ENCODE results near the gene FOXD1. TPM values are rescaled to one million over a fixed set of nuclear protein-coding genes. Genes with fewer than 3 reads are reported as not detected.

The FOXD1 gene
- total RNA-seq, 1 donor from 2014 or later = 0.09 TPM

DNA sequence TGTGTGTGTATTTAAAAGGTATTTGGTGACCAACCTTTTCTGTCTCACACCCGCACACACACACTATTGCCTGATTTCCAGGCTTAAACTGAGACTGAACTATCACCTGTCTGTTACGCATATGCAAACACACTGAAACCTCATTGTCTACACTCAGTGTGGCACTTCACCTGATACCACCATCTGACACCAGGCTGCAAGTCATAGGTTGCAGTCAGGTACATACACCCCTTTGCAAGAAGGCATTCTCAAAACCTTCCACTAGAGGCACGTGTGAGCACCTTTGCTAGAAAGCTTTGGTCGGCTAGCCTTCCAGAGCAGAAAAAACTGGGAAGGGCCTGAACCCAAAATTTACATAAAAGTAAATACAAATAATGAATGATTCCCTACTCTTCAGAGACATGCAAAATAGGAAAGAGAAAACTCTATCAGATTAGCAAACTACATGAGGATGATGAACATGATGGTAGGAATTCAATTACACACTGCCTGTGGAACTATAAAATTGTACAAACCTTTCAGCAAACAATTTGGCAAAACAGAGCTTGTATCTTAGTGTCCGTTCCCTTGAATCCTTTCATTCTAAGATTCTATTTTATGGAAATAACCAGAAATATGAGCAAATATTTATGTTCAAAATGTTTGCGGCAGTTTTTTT, 5.9 kb upstream of the FOXD1 start:
- ChIA-PET CTCF (no interaction called here), POLR2A (no interaction called here)
- DNase-seq (no peak), ATAC-seq (ENCODE audit: low read depth) (peak; percentile 42)
- intact Hi-C loops (cut with micrococcal nuclease) = loop anchor here (10.0 kb wide), 2 partner anchors 240 to 370 kb away; no protein-coding TSS in a partner anchor
- Mint-ChIP-seq H3K27ac (no peak overlapping the region), H3K4me1 (peaks cover 4% of the 10 kb centered on the region), H3K36me3 (ENCODE audit: low read depth) (no peaks in the 10 kb centered on the region), H3K4me3 (no peak overlapping the region), H3K9me3 (peaks cover 15% of the 10 kb centered on the region), H3K27me3 (peaks cover 68% of the 10 kb centered on the region)
- TF ChIP-seq, protein P1, sequence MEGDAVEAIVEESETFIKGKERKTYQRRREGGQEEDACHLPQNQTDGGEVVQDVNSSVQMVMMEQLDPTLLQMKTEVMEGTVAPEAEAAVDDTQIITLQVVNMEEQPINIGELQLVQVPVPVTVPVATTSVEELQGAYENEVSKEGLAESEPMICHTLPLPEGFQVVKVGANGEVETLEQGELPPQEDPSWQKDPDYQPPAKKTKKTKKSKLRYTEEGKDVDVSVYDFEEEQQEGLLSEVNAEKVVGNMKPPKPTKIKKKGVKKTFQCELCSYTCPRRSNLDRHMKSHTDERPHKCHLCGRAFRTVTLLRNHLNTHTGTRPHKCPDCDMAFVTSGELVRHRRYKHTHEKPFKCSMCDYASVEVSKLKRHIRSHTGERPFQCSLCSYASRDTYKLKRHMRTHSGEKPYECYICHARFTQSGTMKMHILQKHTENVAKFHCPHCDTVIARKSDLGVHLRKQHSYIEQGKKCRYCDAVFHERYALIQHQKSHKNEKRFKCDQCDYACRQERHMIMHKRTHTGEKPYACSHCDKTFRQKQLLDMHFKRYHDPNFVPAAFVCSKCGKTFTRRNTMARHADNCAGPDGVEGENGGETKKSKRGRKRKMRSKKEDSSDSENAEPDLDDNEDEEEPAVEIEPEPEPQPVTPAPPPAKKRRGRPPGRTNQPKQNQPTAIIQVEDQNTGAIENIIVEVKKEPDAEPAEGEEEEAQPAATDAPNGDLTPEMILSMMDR (IDR thresholded peaks at IDR 0.05) = peak; percentile 64

DNA sequence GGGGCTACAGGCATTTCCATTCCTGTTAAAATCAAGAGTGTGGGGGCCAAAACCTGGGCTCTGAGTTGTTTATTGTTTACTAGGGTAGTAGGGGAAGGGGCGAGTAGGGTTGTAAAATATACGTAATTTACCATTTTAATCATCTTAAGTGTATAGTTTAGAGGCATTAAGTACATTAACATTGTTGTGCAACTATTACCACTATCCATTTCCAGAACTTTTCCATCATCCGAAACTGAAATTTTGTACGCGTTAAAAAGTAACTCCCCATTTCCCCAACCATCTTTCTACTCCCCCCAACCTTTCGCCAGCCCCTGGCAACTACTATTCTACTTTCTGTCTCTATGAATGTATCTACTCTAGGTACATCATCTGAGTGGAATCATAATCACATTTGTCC, 3.6 kb upstream of the FOXD1 start:
- Mint-ChIP-seq H3K9me3 (peaks cover 15% of the 10 kb centered on the region), H3K27me3 (peaks cover 68% of the 10 kb centered on the region), H3K4me3 (no peak overlapping the region), H3K36me3 (ENCODE audit: low read depth) (no peaks in the 10 kb centered on the region), H3K4me1 (peaks cover 14% of the 10 kb centered on the region), H3K27ac (peak overlapping the region; percentile 50)
- DNase-seq (no peak), ATAC-seq (ENCODE audit: low read depth) (no peak)
- ChIA-PET POLR2A (no interaction called here), CTCF (no interaction called here)
- TF ChIP-seq, protein P1 (IDR thresholded peaks at IDR 0.05) = no peak
- intact Hi-C loops (cut with micrococcal nuclease) = loop anchor here (10.0 kb wide), 2 partner anchors 237 to 367 kb away; no protein-coding TSS in a partner anchor

DNA sequence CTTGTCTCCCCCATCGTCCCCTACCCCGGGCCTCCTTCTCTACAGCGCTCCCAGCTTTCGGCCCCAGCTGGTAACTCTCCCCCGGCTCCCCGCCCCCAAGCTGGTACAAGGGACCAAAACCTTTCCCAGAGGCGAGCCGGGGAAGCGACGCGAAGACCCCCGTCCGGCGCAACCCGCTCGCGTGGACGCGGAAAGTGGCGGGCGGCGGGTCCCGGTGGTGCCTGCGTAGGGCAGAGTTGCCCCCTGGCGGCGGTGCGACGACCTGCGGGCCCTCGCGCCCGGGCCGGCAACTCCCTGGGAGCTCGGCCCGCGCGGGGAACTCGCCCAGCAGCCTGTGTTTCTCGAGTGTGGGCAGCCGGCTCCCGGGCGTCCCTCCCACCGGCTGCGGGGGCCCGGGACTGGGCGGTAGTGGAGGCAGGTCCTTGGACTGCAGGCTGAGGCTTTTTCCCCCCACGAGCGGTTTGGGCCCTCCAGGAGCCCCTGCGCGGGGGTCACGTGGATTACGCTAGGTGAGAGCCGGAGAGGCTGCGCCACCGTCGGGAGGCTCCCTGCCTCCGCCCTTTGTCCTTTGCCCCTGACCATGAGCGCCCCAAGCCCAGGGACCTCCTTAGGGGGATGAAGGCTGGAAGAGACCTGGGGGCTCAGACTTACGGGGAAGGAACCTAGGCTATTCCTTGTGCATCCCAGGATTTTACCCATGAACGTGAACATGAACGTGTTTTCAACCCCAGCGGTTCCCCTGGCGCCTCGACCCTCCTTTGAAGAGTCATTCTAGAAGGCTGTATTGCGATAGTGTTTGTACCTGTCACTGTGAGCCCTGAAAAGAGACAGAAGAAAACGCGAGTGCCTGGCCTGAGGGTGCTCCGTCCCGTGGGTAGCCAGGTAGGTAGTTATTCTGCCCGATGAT, 2.9 kb upstream of the FOXD1 start:
- H3K4me1 Mint-ChIP-seq = peaks cover 16% of the 10 kb centered on the region
- ChIA-PET POLR2A (no interaction called here), CTCF (interaction anchor here (0.7 kb wide), 1 partner anchor 80 kb away, joined by 3 read pairs; no protein-coding TSS in a partner anchor)
- peaks cover 11% of the 10 kb centered on the region for H3K9me3 Mint-ChIP-seq
- TF ChIP-seq, protein P1 (IDR thresholded peaks at IDR 0.05) = no peak
- H3K27ac Mint-ChIP-seq = no peak overlapping the region
- DNase-seq (peak; percentile 31), ATAC-seq (ENCODE audit: low read depth) (no peak)
- H3K27me3 Mint-ChIP-seq = peaks cover 63% of the 10 kb centered on the region
- H3K4me3 Mint-ChIP-seq = no peak overlapping the region
- intact Hi-C loops (cut with micrococcal nuclease) = loop anchor here (2.0 to 10.0 kb wide), 3 partner anchors 153 to 367 kb away; no protein-coding TSS in a partner anchor
- no peaks in the 10 kb centered on the region for H3K36me3 Mint-ChIP-seq (ENCODE audit: low read depth)

DNA sequence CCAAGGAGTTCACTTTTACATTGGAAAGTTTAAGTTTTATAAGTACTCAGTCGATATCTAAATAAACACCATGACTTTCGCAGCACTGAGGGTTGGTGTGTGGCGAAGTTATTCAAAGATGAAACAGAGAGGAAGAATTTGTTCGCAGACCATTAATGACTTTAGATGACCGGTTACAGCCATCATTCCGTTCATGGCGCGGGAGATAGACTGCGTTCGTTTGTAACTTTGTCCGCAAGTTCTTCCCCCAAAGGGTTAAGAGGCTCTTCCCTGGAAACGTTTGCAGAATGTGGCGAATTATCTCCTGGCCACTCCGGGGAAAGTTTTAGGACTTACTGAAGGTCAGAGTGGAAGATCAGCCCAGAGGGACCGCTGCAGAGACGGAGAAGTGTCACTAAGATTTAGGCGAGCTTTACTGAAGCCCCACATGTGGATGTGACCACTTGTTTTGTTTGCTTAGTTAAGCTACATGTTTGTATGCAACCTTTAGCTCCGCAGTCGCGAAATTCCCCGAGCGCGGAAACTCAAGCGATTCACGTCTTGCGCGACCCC, 2.2 kb upstream of the FOXD1 start:
- H3K4me3 Mint-ChIP-seq = no peak overlapping the region
- H3K27ac Mint-ChIP-seq = peak overlapping the region; percentile 66
- TF ChIP-seq, protein P1 (IDR thresholded peaks at IDR 0.05) = no peak
- ChIA-PET POLR2A (no interaction called here), CTCF (no interaction called here)
- H3K9me3 Mint-ChIP-seq = peaks cover 8% of the 10 kb centered on the region
- DNase-seq (no peak), ATAC-seq (ENCODE audit: low read depth) (no peak)
- no peaks in the 10 kb centered on the region for H3K36me3 Mint-ChIP-seq (ENCODE audit: low read depth)
- peaks cover 16% of the 10 kb centered on the region for H3K4me1 Mint-ChIP-seq
- peaks cover 61% of the 10 kb centered on the region for H3K27me3 Mint-ChIP-seq
- intact Hi-C loops (cut with micrococcal nuclease) = loop anchor here (2.0 to 10.0 kb wide), 3 partner anchors 152 to 366 kb away; no protein-coding TSS in a partner anchor
